Progenitor cell of endocrine pancreas (in vitro differentiated cells): ENCODE measurements around the gene ZNG1B. TPM values are rescaled to one million over a fixed set of nuclear protein-coding genes. Genes with fewer than 3 reads are reported as not detected.
"Not testable (repeated sequence)": the region's sequence is repeated elsewhere in the genome, so short reads cannot be mapped to it uniquely, and the experiment has no call there.

ENCODE experiments used
- DNase-seq: peaks from one replicate; pipeline ENCODE4 v3.0.0; 2021; ENCODE audit warnings: low spot score; ENCODE audit not compliant: unreplicated experiment
- H3K27ac Mint-ChIP-seq: 2 replicates; pipeline ENCODE4 v1.8.0; 2021; ENCODE audit warnings: mild to moderate bottlenecking, moderate library complexity, mixed read lengths
- H3K27me3 Mint-ChIP-seq: 2 replicates; pipeline ENCODE4 v1.8.0; 2021; ENCODE audit warnings: mixed read lengths
- H3K36me3 Mint-ChIP-seq: 2 replicates; pipeline ENCODE4 v1.8.0; 2022; ENCODE audit warnings: mixed read lengths; ENCODE audit not compliant: insufficient read depth
- H3K4me1 Mint-ChIP-seq: 2 replicates; pipeline ENCODE4 v1.8.0; 2021; ENCODE audit warnings: low read depth, mixed read lengths
- H3K4me3 Mint-ChIP-seq: 2 replicates; pipeline ENCODE4 v1.8.0; 2021; ENCODE audit warnings: low read depth, mild to moderate bottlenecking, moderate library complexity, mixed read lengths
- H3K9me3 Mint-ChIP-seq: 2 replicates; pipeline ENCODE4 v1.8.0; 2021; ENCODE audit warnings: low read depth, mixed read lengths
- total RNA-seq: library from RNA; stranded (reverse); gene quantifications from 2 replicates; pipeline ENCODE4 v1.2.1, GENCODE V29; 2021

ZNG1B gene
- total RNA-seq, 1 donor from 2014 or later, result 57.8 TPM

- H3K27ac Mint-ChIP-seq, H3K9me3 Mint-ChIP-seq, H3K27me3 Mint-ChIP-seq, H3K4me3 Mint-ChIP-seq, DNase-seq, H3K4me1 Mint-ChIP-seq, H3K36me3 Mint-ChIP-seq: not testable (repeated sequence)
Measured at GRCh38 chr2:113433468-113433867, 4.0 kb upstream of the ZNG1B start.

- not testable (repeated sequence) for H3K27me3 Mint-ChIP-seq, H3K4me1 Mint-ChIP-seq, H3K9me3 Mint-ChIP-seq, H3K4me3 Mint-ChIP-seq, H3K27ac Mint-ChIP-seq, H3K36me3 Mint-ChIP-seq, DNase-seq
Measured at GRCh38 chr2:113465770-113466169, 28.3 kb downstream of the ZNG1B start.

GRCh38 chr2:113476688-113477368 is 39.3 kb downstream of the ZNG1B start:
- H3K27ac Mint-ChIP-seq, H3K4me1 Mint-ChIP-seq, H3K9me3 Mint-ChIP-seq, DNase-seq, H3K27me3 Mint-ChIP-seq: not testable (repeated sequence)
- H3K4me3 Mint-ChIP-seq, result peak overlapping the region; percentile 38
- H3K36me3 Mint-ChIP-seq, result peaks cover 12% of the 10 kb centered on the region

- H3K9me3 Mint-ChIP-seq, H3K36me3 Mint-ChIP-seq, H3K4me1 Mint-ChIP-seq, H3K4me3 Mint-ChIP-seq, H3K27ac Mint-ChIP-seq, DNase-seq: not testable (repeated sequence)
- H3K27me3 Mint-ChIP-seq, result peaks cover 18% of the 10 kb centered on the region
Measured at GRCh38 chr2:113496527-113496926, 59.0 kb downstream of the ZNG1B start.

GRCh38 chr2:113498365-113498764 is 60.9 kb downstream of the ZNG1B start, which contains the start of gene FOXD4L1:
Gene FOXD4L1 (plus strand): TSS chr2:113498665. CDS start chr2:113499257, 592 bp downstream.
- not testable (repeated sequence) for DNase-seq, H3K36me3 Mint-ChIP-seq, H3K9me3 Mint-ChIP-seq, H3K4me1 Mint-ChIP-seq, H3K27ac Mint-ChIP-seq, H3K4me3 Mint-ChIP-seq
- peaks cover 29% of the 10 kb centered on the region for H3K27me3 Mint-ChIP-seq

- H3K9me3 Mint-ChIP-seq, H3K27ac Mint-ChIP-seq, H3K4me3 Mint-ChIP-seq, H3K4me1 Mint-ChIP-seq, DNase-seq, H3K36me3 Mint-ChIP-seq: not testable (repeated sequence)
- peaks cover 31% of the 10 kb centered on the region for H3K27me3 Mint-ChIP-seq
Measured at GRCh38 chr2:113499019-113499885, 61.8 kb downstream of the ZNG1B start.

GRCh38 chr2:113499886-113500722 is 62.6 kb downstream of the ZNG1B start:
- not testable (repeated sequence) for DNase-seq, H3K4me3 Mint-ChIP-seq, H3K4me1 Mint-ChIP-seq, H3K36me3 Mint-ChIP-seq, H3K27ac Mint-ChIP-seq, H3K9me3 Mint-ChIP-seq
- peaks cover 33% of the 10 kb centered on the region for H3K27me3 Mint-ChIP-seq

GRCh38 chr2:113500723-113501038 is 63.2 kb downstream of the ZNG1B start:
- not testable (repeated sequence) for H3K4me3 Mint-ChIP-seq, H3K4me1 Mint-ChIP-seq, DNase-seq, H3K27ac Mint-ChIP-seq, H3K9me3 Mint-ChIP-seq, H3K36me3 Mint-ChIP-seq
- peaks cover 33% of the 10 kb centered on the region for H3K27me3 Mint-ChIP-seq

GRCh38 chr2:113502216-113503093 is 65.0 kb downstream of the ZNG1B start:
- DNase-seq, H3K36me3 Mint-ChIP-seq, H3K27ac Mint-ChIP-seq, H3K9me3 Mint-ChIP-seq, H3K4me1 Mint-ChIP-seq: not testable (repeated sequence)
- H3K4me3 Mint-ChIP-seq, result peak overlapping the region; percentile 26
- H3K27me3 Mint-ChIP-seq, result peaks cover 35% of the 10 kb centered on the region

- not testable (repeated sequence) for H3K4me1 Mint-ChIP-seq, DNase-seq, H3K27ac Mint-ChIP-seq, H3K9me3 Mint-ChIP-seq, H3K36me3 Mint-ChIP-seq
- peak overlapping the region; percentile 26 for H3K4me3 Mint-ChIP-seq
- peaks cover 37% of the 10 kb centered on the region for H3K27me3 Mint-ChIP-seq
Measured at GRCh38 chr2:113503094-113504042, 65.9 kb downstream of the ZNG1B start.

- not testable (repeated sequence) for DNase-seq, H3K4me3 Mint-ChIP-seq
Measured at GRCh38 chr2:113504081-113504480, 66.6 kb downstream of the ZNG1B start.

More at GRCh38 chr2:113504081-113504480, 66.6 kb downstream of the ZNG1B start:
- not testable (repeated sequence) for H3K27ac Mint-ChIP-seq, H3K36me3 Mint-ChIP-seq, H3K9me3 Mint-ChIP-seq, H3K4me1 Mint-ChIP-seq
- peaks cover 36% of the 10 kb centered on the region for H3K27me3 Mint-ChIP-seq
